HepG2 (cell line): Measurements from ENCODE around the gene ST3GAL4. TPM values are rescaled to one million over a fixed set of nuclear protein-coding genes. Genes with fewer than 3 reads are reported as not detected.

Experiments used
- DRAP1 ChIP-seq: IDR thresholded peaks from 2 replicates; pipeline ENCODE4 v1.6.1; 2016; ENCODE audit warnings: missing genetic modification reagents, missing compliant biosample characterization
- MXD4 ChIP-seq: IDR thresholded peaks from 2 replicates; pipeline ENCODE4 v1.6.1; 2016; ENCODE audit warnings: mild to moderate bottlenecking, missing biosample characterization, missing genetic modification reagents
- NCOA5 ChIP-seq: sonication (generic); formaldehyde crosslinking; IDR thresholded peaks from 2 replicates; pipeline ENCODE4 v1.4.0; 2020; ENCODE audit warnings: missing genetic modification reagents
- NFAT5 ChIP-seq: sonication (generic); formaldehyde crosslinking; IDR thresholded peaks from 2 replicates; pipeline ENCODE4 v1.4.0; 2020; ENCODE audit warnings: missing genetic modification reagents
- PRPF4 ChIP-seq: fragments of 200-400 bp; formaldehyde crosslinking; IDR thresholded peaks from 2 replicates; pipeline ENCODE4 v1.6.1; 2016; ENCODE audit warnings: low read length, low read depth; ENCODE audit not compliant: poor library complexity, severe bottlenecking
- RFXANK ChIP-seq: IDR thresholded peaks from 2 replicates; pipeline ENCODE4 v1.6.1; 2016
- TEAD3 ChIP-seq: optimal IDR thresholded peaks from 2 replicates; pipeline ENCODE3; 2016; ENCODE audit warnings: borderline replicate concordance
- ZBTB40 ChIP-seq, 2 experiments: fragments of 450-650 bp in 1 of 2; sonication (generic) in 1 of 2; formaldehyde crosslinking in 1 of 2; IDR thresholded peaks; 2 replicates each; pipeline versions ENCODE4 v1.6.1 to v1.8.0; 2016 to 2022; ENCODE audit warnings: antibody characterized with exemption in 1 of 2, mild to moderate bottlenecking in 1 of 2, missing genetic modification reagents in 1 of 2
- ZNF556 ChIP-seq: sonication (generic); formaldehyde crosslinking; IDR thresholded peaks from 2 replicates; pipeline ENCODE4 v1.4.0; 2020; ENCODE audit warnings: mild to moderate bottlenecking, missing genetic modification reagents, borderline replicate concordance
- ZNF616 ChIP-seq: sonication (generic); formaldehyde crosslinking; IDR thresholded peaks from 2 replicates; pipeline ENCODE4 v1.5.0; 2020; ENCODE audit warnings: low read depth, mild to moderate bottlenecking, missing genetic modification reagents
- polyA plus RNA-seq, 8 experiments: library from polyadenylated mRNA; depleted of rRNA in 3 of 8; stranded (reverse) in 7 of 8; unstranded in 1 of 8; fragments of >200 nt; fragmentation: Illumina TruSeq in 4 of 8; extraction: Trizol in 4 of 8; gene quantifications; 2 replicates each; pipeline versions ENCODE4 v1.2.1 to v1.2.3, GENCODE V29; 2011 to 2016; ENCODE audit warnings: low read depth in 4 of 8, missing spikeins in 1 of 8, mixed read lengths in 1 of 8; ENCODE audit not compliant: insufficient read depth in 1 of 8
- total RNA-seq, 5 experiments: library from RNA; depleted of rRNA; stranded (reverse); fragments of >200 nt; fragmentation: Illumina TruSeq; extraction: Trizol; gene quantifications; 2 replicates each; pipeline ENCODE4 v1.2.3, GENCODE V29; 2016; ENCODE audit warnings: low read depth in 1 of 5

Gene ST3GAL4
- total and polyA plus RNA-seq, 2 of the 13 experiments (the other 11 are each of a cell fraction or from before 2014, with no cell fraction given) = 9.1 to 13.3 TPM

- TF ChIP-seq DRAP1 (CRISPR knock-in tag) (0 out of 2 replicates have a peak, but pooled peaks have one; percentile 17), ZNF556 (0 out of 2 replicates have a peak, but pooled peaks have one; percentile 30), TEAD3 (CRISPR knock-in tag) (peak; percentile 12), ZNF616 (CRISPR knock-in tag) (no peak), NFAT5 (CRISPR knock-in tag) (no peak; the same call in 1 of the 2 replicates), RFXANK (no peak), MXD4 (CRISPR knock-in tag) (0 out of 2 replicates have a peak, but pooled peaks have one; percentile 41), NCOA5 (CRISPR knock-in tag) (no peak), PRPF4 (no peak), ZBTB40 (IDR thresholded peaks at IDR 0.05) (no peak), ZBTB40 (CRISPR knock-in tag; IDR thresholded peaks at IDR 0.05) (no peak)
Measured at GRCh38 chr11:126355324-126355925, at the start of gene ST3GAL4 (continued).
